ENCODE data around the gene VAMP2.
"Not testable (repeated sequence)": the region's sequence is repeated elsewhere in the genome, so short reads cannot be mapped to it uniquely, and the experiment has no call there.

The VAMP2 gene

GRCh38 chr17:8175795-8176196 is 13.0 kb upstream of the VAMP2 start:
- no peak for DNase-seq

- DNase-seq, result no peak
Observed at GRCh38 chr17:8173871-8174322, 11.1 kb upstream of the VAMP2 start.

- DNase-seq, result peak; percentile 95
Observed at GRCh38 chr17:8173056-8173870, 10.5 kb upstream of the VAMP2 start.

GRCh38 chr17:8170186-8170585 is 7.4 kb upstream of the VAMP2 start:
- DNase-seq, result not testable (repeated sequence)

- no peak for DNase-seq
Observed at GRCh38 chr17:8167526-8167925, 4.8 kb upstream of the VAMP2 start.

GRCh38 chr17:8166731-8167130 is 4.0 kb upstream of the VAMP2 start:
- no peak for DNase-seq

GRCh38 chr17:8164815-8165131 is 2.0 kb upstream of the VAMP2 start:
- no peak for DNase-seq

- peak; percentile 85 for DNase-seq
Observed at GRCh38 chr17:8163978-8164814, 1.4 kb upstream of the VAMP2 start.

- no peak for DNase-seq
Observed at GRCh38 chr17:8162997-8163977, 539 bp upstream of the VAMP2 start.

- no peak for DNase-seq
Observed at GRCh38 chr17:8161289-8162232, 1.2 kb downstream of the VAMP2 start.

- no peak for DNase-seq
Observed at GRCh38 chr17:8160741-8161221, 2.0 kb downstream of the VAMP2 start.

- DNase-seq, result no peak
Observed at GRCh38 chr17:8160224-8160577, 2.5 kb downstream of the VAMP2 start.

- DNase-seq, result no peak
Observed at GRCh38 chr17:8159459-8160223, 3.1 kb downstream of the VAMP2 start.

GRCh38 chr17:8159032-8159400 is 3.7 kb downstream of the VAMP2 start:
- DNase-seq, result no peak

- DNase-seq, result peak; percentile 93
Observed at GRCh38 chr17:8158267-8159031, 4.3 kb downstream of the VAMP2 start.

GRCh38 chr17:8156246-8156992 is 6.3 kb downstream of the VAMP2 start:
- peak; percentile 100 for DNase-seq

GRCh38 chr17:8155996-8156245 is 6.8 kb downstream of the VAMP2 start:
- no peak for DNase-seq

- no peak for DNase-seq
Observed at GRCh38 chr17:8155231-8155995, 7.3 kb downstream of the VAMP2 start.

GRCh38 chr17:8154608-8155155 is 8.1 kb downstream of the VAMP2 start:
- DNase-seq, result no peak
